Heart left ventricle (tissue), 16 donors: ENCODE measurements around the gene MYMK. TPM values are rescaled to one million over a fixed set of nuclear protein-coding genes. Genes with fewer than 3 reads are reported as not detected.
A peak's percentile ranks its signal among the peaks of the same experiment; 100 is the strongest.

ENCODE experiments used
- ATAC-seq, 4 donors: fragments of 200-7000 bp; cut with Tn5 transposase; one replicate each; pipeline ENCODE4 v1.9.1; 2020 to 2022; ENCODE audit warnings: moderate library complexity in 4 of 4, mild to moderate bottlenecking in 3 of 4, moderate number of reproducible peaks in 1 of 4
- DNase-seq, 5 donors: peaks; one replicate each; pipeline ENCODE4 v3.0.0-alpha.2; 2020
- H3K27ac ChIP-seq, 12 donors: fragments of 200-600 bp; sonication (generic) in 4 of 12; one replicate each; pipeline versions ENCODE4 v1.5.0 to v1.8.0; 2016 to 2022; ENCODE audit warnings: mild to moderate bottlenecking in 2 of 12
- H3K27me3 ChIP-seq, 9 donors: fragments of 200-600 bp; sonication (generic) in 2 of 9; one replicate each; pipeline versions ENCODE4 v1.5.1 to v1.8.0; 2016 to 2022; ENCODE audit warnings: mild to moderate bottlenecking in 3 of 9
- H3K36me3 ChIP-seq, 9 donors: fragments of 200-600 bp; sonication (generic) in 2 of 9; one replicate each; pipeline versions ENCODE4 v1.5.0 to v1.8.0; 2018 to 2022; ENCODE audit warnings: mild to moderate bottlenecking in 2 of 9
- H3K4me1 ChIP-seq, 12 donors: fragments of 200-600 bp; sonication (generic) in 4 of 12; one replicate each; pipeline versions ENCODE4 v1.5.0 to v1.8.0; 2016 to 2022; ENCODE audit warnings: mild to moderate bottlenecking in 3 of 12
- H3K4me3 ChIP-seq, 12 donors: fragments of 200-600 bp; sonication (generic) in 4 of 12; one replicate each; pipeline versions ENCODE4 v1.5.0 to v1.8.0; 2017 to 2022; ENCODE audit warnings: mild to moderate bottlenecking in 9 of 12, moderate library complexity in 4 of 12
- H3K9me3 ChIP-seq, 12 donors: fragments of 200-600 bp; sonication (generic) in 4 of 12; one replicate each; pipeline versions ENCODE4 v1.5.0 to v1.8.0; 2016 to 2022; ENCODE audit warnings: mild to moderate bottlenecking in 1 of 12
- CTCF ChIP-seq, 12 donors: fragments of 200-600 bp; sonication (generic) in 4 of 12; IDR thresholded peaks; one replicate each; pipeline versions ENCODE4 v1.5.0 to v1.8.0; 2018 to 2022; ENCODE audit warnings: antibody characterized with exemption in 12 of 12, mild to moderate bottlenecking in 5 of 12
- POLR2A ChIP-seq, 2 donors: fragments of 450-650 bp; IDR thresholded peaks; one replicate each; pipeline ENCODE4 v1.6.1; 2017; ENCODE audit warnings: antibody characterized with exemption in 2 of 2, mild to moderate bottlenecking in 2 of 2, moderate library complexity in 2 of 2
- WGBS, 4 donors: extraction: QIAGEN DNeasy Blood & Tissue Kit in 2 of 4; methylation state at CpG; one replicate each; pipeline versions ENCODE4 v1.1.5 to v1.1.7; 2013 to 2018; 5-methylcytosine and 5-hydroxymethylcytosine counted together
- intact Hi-C, 10 donors: fragments of 100-400 bp; cut with DNase I; formaldehyde crosslinking; loops; one replicate each; pipeline versions ENCODE4 v1.11.1 to v1.14.2; 2022
- polyA plus RNA-seq, 2 donors: library from polyadenylated mRNA; stranded (reverse); fragments of 200-250 nt; gene quantifications; one replicate each; pipeline ENCODE4 v1.2.3, GENCODE V29; 2013
- total RNA-seq, 9 donors: library from RNA; depleted of rRNA in 2 of 9; stranded (reverse); fragments of >200 nt in 2 of 9; fragmentation: NEBNext Ultra II Directional in 3 of 9; extraction: Animal tissue kit (Norgen Biotek cat#: 25700) in 3 of 9; gene quantifications; one replicate each; pipeline versions ENCODE4 v1.1.0 to v1.2.4, GENCODE V29; 2016 to 2023
- donor health status: ischemic (EF 13 %, LVEDD 7.1; RV severe dilation, severe dysfunction).
- donor health status: healthy with polysubstance abuse.
- donor health status: DM: no; HTN: yes; CAD: no.
- donor health status: DM: no; HTN: no; CAD: no.
- donor health status: ischemic (EF 25% LVEDD 6.9; RV normal size, moderate dysfunction).
- donor health status: ischemic (EF 25% LVEDD 5.7; RV mildly dilated, moderate dysfunction).
- donor health status: healthy.
- donor health status: DM: yes; HTN: yes; CAD: no.
- donor health status: ischemic (EF 35%, LVEDD 5.7; RV mildly dilated, moderate dysfunction).
- donor health status: nonischemic (EF 11% LVEDD 7.7; RV severe dilation, severe dysfunction).
- donor health status: DM: yes; HTN: yes; CAD: no.
- donor health status: PGD.
- donor health status: ischemic (EF 29% LVEDD 5.4; RV normal size, mild dysfunction).
- donor health status: nonischemic (EF 23%, LVEDD 6.1; RV moderate dilation, normal function).

Gene MYMK
- total and polyA plus RNA-seq, 11 donors = not detected

- H3K27me3 ChIP-seq = no peaks in the 10 kb centered on the region
- TF ChIP-seq CTCF (IDR thresholded peaks at IDR 0.05) (no peak), POLR2A (IDR thresholded peaks at IDR 0.05) (no peak)
- no peak overlapping the region for H3K4me3 ChIP-seq
- H3K4me1 ChIP-seq = peaks cover 0 to 25% (median 17%) of the 10 kb centered on the region in 12 donors
- no peak overlapping the region for H3K27ac ChIP-seq
- 83 to 90% (median 84%) methylated on average over 9 to 12 of the region's 12 CpGs for WGBS, 4 donors
- intact Hi-C loops = no loop called here
- H3K9me3 ChIP-seq = no peaks in the 10 kb centered on the region
- DNase-seq (peak in 3 of 5 donors; percentile 20 to 46 (median 21)), ATAC-seq (no peak)
- H3K36me3 ChIP-seq = no peaks in the 10 kb centered on the region
Measured at GRCh38 chr9:133490865-133491655, 33.7 kb downstream of the MYMK start.

GRCh38 chr9:133490201-133490681, 34.5 kb downstream of the MYMK start:
- DNase-seq (peak in 1 of 5 donors; percentile 35), ATAC-seq (no peak)
- Histone ChIP-seq H3K9me3 (no peaks in the 10 kb centered on the region), H3K36me3 (no peaks in the 10 kb centered on the region), H3K4me1 (peaks cover 0 to 28% (median 17%) of the 10 kb centered on the region in 12 donors), H3K27me3 (no peaks in the 10 kb centered on the region), H3K27ac (no peak overlapping the region), H3K4me3 (no peak overlapping the region)
- 53 to 70% (median 66%) methylated on average over 13 of the region's 13 CpGs for WGBS, 4 donors
- TF ChIP-seq POLR2A (IDR thresholded peaks at IDR 0.05) (no peak), CTCF (IDR thresholded peaks at IDR 0.05) (no peak)
- intact Hi-C loops = no loop called here

GRCh38 chr9:133489253-133490190, 35.2 kb downstream of the MYMK start:
- H3K27ac ChIP-seq = no peak overlapping the region
- ATAC-seq (no peak), DNase-seq (peak in 1 of 5 donors; percentile 20)
- WGBS, 4 donors = 85 to 90% (median 89%) methylated on average over 19 of the region's 19 CpGs
- TF ChIP-seq POLR2A (IDR thresholded peaks at IDR 0.05) (no peak), CTCF (IDR thresholded peaks at IDR 0.05) (no peak)
- H3K36me3 ChIP-seq = no peaks in the 10 kb centered on the region
- no peak overlapping the region for H3K4me3 ChIP-seq
- H3K27me3 ChIP-seq = peaks cover 0 to 2% (median 0%) of the 10 kb centered on the region in 9 donors
- H3K9me3 ChIP-seq = no peaks in the 10 kb centered on the region
- peaks cover 0 to 28% (median 17%) of the 10 kb centered on the region in 12 donors for H3K4me1 ChIP-seq
- intact Hi-C loops = loop anchor here in 6 of 10 donors (5.0 to 10.0 kb wide), 7 partner anchors 67 to 467 kb away; partner anchors contain the start of genes ADAMTS13 (in 1 of the 6), MED22 (in 1 of the 6), RPL7A (in 1 of the 6) and SURF1 (in 1 of the 6)
